CD4-positive, alpha-beta T cell treated with Interleukin-2 at 100 ng/mL for 4 hours (primary cell): ENCODE data around the gene SAP130.

ENCODE experiments used
- DNase-seq: peaks from one replicate; pipeline ENCODE4 v3.0.0-alpha.2; 2020; ENCODE audit warnings: low spot score

SAP130 gene

GRCh38 chr2:128026448-128027277 lies 1.2 kb downstream of the SAP130 start:
- DNase-seq = peak; percentile 0

DNA sequence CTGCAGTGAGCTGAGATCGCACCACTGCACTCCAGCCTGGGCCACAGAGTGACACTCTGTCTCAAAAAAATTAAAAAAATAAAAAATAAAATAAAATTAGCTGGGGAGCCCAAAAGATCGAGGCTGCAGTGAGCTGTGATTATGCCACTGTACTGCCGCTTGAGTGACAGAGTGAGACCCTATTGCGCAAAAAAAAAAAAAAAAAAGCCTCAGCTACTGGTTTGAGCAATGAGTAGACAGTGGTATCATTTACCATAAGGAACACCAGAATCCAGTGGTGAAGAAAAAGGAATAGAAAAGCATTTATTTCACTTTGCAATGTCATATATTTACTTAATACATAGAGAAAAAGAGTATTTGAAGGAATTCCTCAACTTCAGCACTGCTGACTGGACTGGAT lies 3.0 kb downstream of the SAP130 start:
- no peak for DNase-seq

GRCh38 chr2:128017561-128017960 lies 10.3 kb downstream of the SAP130 start:
- no peak for DNase-seq

DNA sequence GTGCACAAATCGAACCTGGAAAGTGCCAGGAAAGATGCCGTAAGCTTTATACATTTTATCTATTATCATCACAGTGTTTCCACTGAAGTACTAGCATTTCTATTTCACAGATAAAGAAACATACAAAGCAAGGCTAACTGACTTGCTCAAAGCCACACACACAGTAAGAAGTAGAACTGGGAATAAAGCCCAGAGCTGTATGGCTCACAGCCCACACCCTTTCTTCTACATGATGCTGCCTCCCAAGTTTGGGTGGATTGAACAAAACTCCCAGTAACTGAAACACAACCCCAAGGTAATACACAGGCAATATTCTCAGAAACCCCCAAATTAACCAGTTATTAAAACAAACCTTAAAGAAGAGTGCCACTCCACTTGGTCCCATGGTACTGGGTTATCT lies 11.2 kb downstream of the SAP130 start:
- DNase-seq = no peak

DNA sequence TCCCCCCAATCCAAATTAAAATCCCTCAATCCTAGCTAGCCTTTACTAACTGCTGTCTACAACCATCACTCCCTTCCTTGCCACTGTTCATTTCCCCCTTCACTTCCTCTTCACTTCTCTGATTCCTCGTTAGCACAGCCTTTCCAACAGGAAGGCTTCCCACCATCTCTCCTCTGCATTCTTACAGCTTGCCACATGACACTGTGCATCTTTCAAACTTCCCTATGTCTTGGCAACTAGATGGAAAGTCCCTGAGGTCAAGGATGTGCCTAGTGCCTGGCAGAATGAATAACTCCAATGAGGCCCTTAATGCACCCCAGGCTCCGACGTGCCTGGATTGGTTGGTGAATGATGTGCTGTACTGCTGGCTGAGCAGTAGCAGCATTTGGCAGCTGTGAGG lies 15.2 kb downstream of the SAP130 start:
- no peak for DNase-seq

- DNase-seq = no peak
Observed at GRCh38 chr2:128008074-128008672, 19.7 kb downstream of the SAP130 start.

- no peak for DNase-seq
Observed at GRCh38 chr2:128004509-128004908, 23.4 kb downstream of the SAP130 start.

GRCh38 chr2:128003463-128003862 lies 24.4 kb downstream of the SAP130 start:
- no peak for DNase-seq

- DNase-seq = no peak
Observed at GRCh38 chr2:127996160-127996559, 31.7 kb downstream of the SAP130 start.

DNA sequence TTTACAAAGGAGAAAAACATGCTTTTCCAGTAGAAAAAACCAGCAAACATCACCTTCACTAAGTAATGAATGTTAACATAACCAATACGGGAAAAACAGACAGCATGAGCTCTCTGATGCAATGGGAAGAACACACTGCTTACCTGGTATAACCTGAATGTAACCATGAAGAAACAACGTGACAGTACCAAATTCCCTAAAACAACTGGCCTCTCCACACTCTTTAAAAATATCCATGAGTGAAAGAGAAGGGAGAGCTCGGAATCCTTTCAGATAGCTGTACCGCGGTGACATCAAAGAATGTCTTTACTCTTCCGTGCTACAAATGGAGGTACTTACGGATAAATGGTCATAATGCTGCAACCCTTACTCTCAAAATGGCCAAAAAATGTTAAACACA lies 32.1 kb downstream of the SAP130 start:
- DNase-seq = no peak

GRCh38 chr2:127993659-127994058 lies 34.2 kb downstream of the SAP130 start:
- no peak for DNase-seq

- DNase-seq = no peak
Observed at GRCh38 chr2:127991742-127992141, 36.1 kb downstream of the SAP130 start.

GRCh38 chr2:127986548-127987079 lies 41.2 kb downstream of the SAP130 start:
- no peak for DNase-seq

- no peak for DNase-seq
Observed at GRCh38 chr2:127985735-127986134, 42.1 kb downstream of the SAP130 start.

- no peak for DNase-seq
Observed at GRCh38 chr2:127985026-127985734, 42.7 kb downstream of the SAP130 start.

GRCh38 chr2:127984551-127984950 lies 43.3 kb downstream of the SAP130 start:
- no peak for DNase-seq

DNA sequence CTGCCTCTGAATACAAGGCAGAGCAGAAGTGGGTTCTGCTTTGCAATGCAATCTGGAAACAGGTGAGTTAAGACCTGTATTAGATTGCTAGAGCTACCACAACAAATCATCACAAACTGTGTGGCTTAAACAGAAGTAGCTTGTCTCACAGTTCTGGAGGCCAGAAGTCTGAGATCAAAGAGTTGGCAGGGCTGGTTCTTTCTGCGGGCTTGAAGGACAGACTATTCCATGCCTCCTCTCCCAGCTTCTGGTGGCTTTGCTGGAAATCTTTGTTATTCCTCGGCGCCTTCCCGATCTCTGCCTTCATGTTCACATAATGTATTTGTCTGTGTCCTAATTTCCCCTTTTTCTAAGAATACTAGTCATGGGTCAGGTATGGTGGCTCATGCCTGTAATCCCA lies 58.4 kb downstream of the SAP130 start:
- no peak for DNase-seq

- no peak for DNase-seq
Observed at GRCh38 chr2:127968610-127969339, 59.1 kb downstream of the SAP130 start.

GRCh38 chr2:127961729-127962128 lies 66.1 kb downstream of the SAP130 start:
- no peak for DNase-seq

GRCh38 chr2:127957240-127957639 lies 70.6 kb downstream of the SAP130 start:
- DNase-seq = no peak

GRCh38 chr2:127954857-127955256 lies 73.0 kb downstream of the SAP130 start:
- no peak for DNase-seq

DNA sequence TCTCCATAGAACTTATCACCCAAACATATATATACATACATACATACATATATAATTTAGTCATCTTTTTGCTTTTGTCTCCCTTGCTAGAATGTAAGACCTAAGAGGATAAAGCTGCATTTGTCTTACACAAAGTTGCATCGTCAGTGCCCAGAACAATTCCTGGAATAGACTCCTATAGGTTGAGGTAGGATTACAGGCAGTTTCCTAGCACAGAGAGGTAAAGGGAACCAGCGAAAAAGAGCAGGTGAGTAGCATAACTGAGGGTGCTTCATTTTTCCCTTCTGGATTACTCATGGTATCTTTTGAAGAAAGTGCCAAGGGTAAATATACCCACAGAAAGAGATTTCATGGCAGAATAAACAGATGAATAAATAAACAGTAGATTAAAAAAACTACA lies 74.0 kb downstream of the SAP130 start:
- no peak for DNase-seq
